ENCODE measurements around the gene RPUSD4. TPM values are rescaled to one million over a fixed set of nuclear protein-coding genes. Genes with fewer than 3 reads are reported as not detected.
A peak's percentile ranks its signal among the peaks of the same experiment; 100 is the strongest.

RPUSD4 gene
- total RNA-seq, 1 donor from 2014 or later, result 47.9 TPM

GRCh38 chr11:126157326-126158030, 54.0 kb downstream of the RPUSD4 start:
- no peak for TF ChIP-seq CTCF (IDR thresholded peaks at IDR 0.05; ENCODE audit: insufficient read depth, low read length, severe bottlenecking)
- DNase-seq (ENCODE audit: low read depth) (no peak), FAIRE-seq (no peak)
- H3K27me3 ChIP-seq (ENCODE audit: control insufficient read depth, insufficient read depth, low read length), result no peaks in the 10 kb centered on the region
- H3K4me3 ChIP-seq (ENCODE audit: low read depth, low read length), result no peak overlapping the region
- H3K36me3 ChIP-seq (ENCODE audit: control insufficient read depth, insufficient read depth, low read length), result no peaks in the 10 kb centered on the region

- Histone ChIP-seq H3K4me3 (ENCODE audit: low read depth, low read length) (no peak overlapping the region), H3K36me3 (ENCODE audit: control insufficient read depth, insufficient read depth, low read length) (no peaks in the 10 kb centered on the region), H3K27me3 (ENCODE audit: control insufficient read depth, insufficient read depth, low read length) (no peaks in the 10 kb centered on the region)
- FAIRE-seq (no peak), DNase-seq (ENCODE audit: low read depth) (no peak)
- no peak for TF ChIP-seq CTCF (IDR thresholded peaks at IDR 0.05; ENCODE audit: insufficient read depth, low read length, severe bottlenecking)
Observed at GRCh38 chr11:126156814-126157213, 54.6 kb downstream of the RPUSD4 start.

GRCh38 chr11:126155402-126156187, 55.9 kb downstream of the RPUSD4 start:
- no peaks in the 10 kb centered on the region for H3K36me3 ChIP-seq (ENCODE audit: control insufficient read depth, insufficient read depth, low read length)
- DNase-seq (ENCODE audit: low read depth) (no peak), FAIRE-seq (peak; percentile 77)
- H3K4me3 ChIP-seq (ENCODE audit: low read depth, low read length), result no peak overlapping the region
- H3K27me3 ChIP-seq (ENCODE audit: control insufficient read depth, insufficient read depth, low read length), result no peaks in the 10 kb centered on the region
- TF ChIP-seq CTCF (IDR thresholded peaks at IDR 0.05; ENCODE audit: insufficient read depth, low read length, severe bottlenecking), result no peak

GRCh38 chr11:126154691-126155090, 56.8 kb downstream of the RPUSD4 start:
- TF ChIP-seq CTCF (IDR thresholded peaks at IDR 0.05; ENCODE audit: insufficient read depth, low read length, severe bottlenecking), result no peak
- no peak for FAIRE-seq
- no peaks in the 10 kb centered on the region for H3K36me3 ChIP-seq (ENCODE audit: control insufficient read depth, insufficient read depth, low read length)
- DNase-seq (ENCODE audit: low read depth), result no peak
- no peaks in the 10 kb centered on the region for H3K27me3 ChIP-seq (ENCODE audit: control insufficient read depth, insufficient read depth, low read length)
- no peak overlapping the region for H3K4me3 ChIP-seq (ENCODE audit: low read depth, low read length)

GRCh38 chr11:126153972-126154371, 57.5 kb downstream of the RPUSD4 start:
- DNase-seq (ENCODE audit: low read depth) (no peak), FAIRE-seq (no peak)
- no peaks in the 10 kb centered on the region for H3K27me3 ChIP-seq (ENCODE audit: control insufficient read depth, insufficient read depth, low read length)
- no peak overlapping the region for H3K4me3 ChIP-seq (ENCODE audit: low read depth, low read length)
- TF ChIP-seq CTCF (IDR thresholded peaks at IDR 0.05; ENCODE audit: insufficient read depth, low read length, severe bottlenecking), result no peak
- H3K36me3 ChIP-seq (ENCODE audit: control insufficient read depth, insufficient read depth, low read length), result no peaks in the 10 kb centered on the region

All from bronchial epithelial cell (primary cell).